Measurements from ENCODE around the gene NR2F1-AS1. TPM values are rescaled to one million over a fixed set of nuclear protein-coding genes. Genes with fewer than 3 reads are reported as not detected.

NR2F1-AS1 gene
- total RNA-seq, 2 experiments from 2014 or later, result not detected

GRCh38 chr5:93603078-93603792 is 22.2 kb upstream of the NR2F1-AS1 start:
- intact Hi-C loops (cut with micrococcal nuclease; ENCODE audit: unreplicated experiment), result no loop called here
- ChIA-PET CTCF (ENCODE audit: unreplicated experiment) (no interaction called here), POLR2A (interaction anchor here (0.7 to 0.8 kb wide), 3 partner anchors 205 to 709 kb away, joined by 4 to 6 read pairs (median 5); no protein-coding TSS in a partner anchor)
- H3K9me2 ChIP-seq (ENCODE audit: insufficient read depth, low read length), result no peaks in the 10 kb centered on the region
- no peaks in the 10 kb centered on the region for H3K36me3 ChIP-seq (ENCODE audit: insufficient read depth, low read length)
- TF ChIP-seq EZH2phosphoT487 (IDR thresholded peaks at IDR 0.05; ENCODE audit: borderline replicate concordance, low read depth, low read length), result no peak
- TF ChIP-seq, protein P1, sequence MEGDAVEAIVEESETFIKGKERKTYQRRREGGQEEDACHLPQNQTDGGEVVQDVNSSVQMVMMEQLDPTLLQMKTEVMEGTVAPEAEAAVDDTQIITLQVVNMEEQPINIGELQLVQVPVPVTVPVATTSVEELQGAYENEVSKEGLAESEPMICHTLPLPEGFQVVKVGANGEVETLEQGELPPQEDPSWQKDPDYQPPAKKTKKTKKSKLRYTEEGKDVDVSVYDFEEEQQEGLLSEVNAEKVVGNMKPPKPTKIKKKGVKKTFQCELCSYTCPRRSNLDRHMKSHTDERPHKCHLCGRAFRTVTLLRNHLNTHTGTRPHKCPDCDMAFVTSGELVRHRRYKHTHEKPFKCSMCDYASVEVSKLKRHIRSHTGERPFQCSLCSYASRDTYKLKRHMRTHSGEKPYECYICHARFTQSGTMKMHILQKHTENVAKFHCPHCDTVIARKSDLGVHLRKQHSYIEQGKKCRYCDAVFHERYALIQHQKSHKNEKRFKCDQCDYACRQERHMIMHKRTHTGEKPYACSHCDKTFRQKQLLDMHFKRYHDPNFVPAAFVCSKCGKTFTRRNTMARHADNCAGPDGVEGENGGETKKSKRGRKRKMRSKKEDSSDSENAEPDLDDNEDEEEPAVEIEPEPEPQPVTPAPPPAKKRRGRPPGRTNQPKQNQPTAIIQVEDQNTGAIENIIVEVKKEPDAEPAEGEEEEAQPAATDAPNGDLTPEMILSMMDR (conservative IDR thresholded peaks at IDR 0.05; ENCODE audit: low read length), result no peak
- H3K79me2 ChIP-seq (ENCODE audit: insufficient read depth, low read depth, low read length), result no peaks in the 10 kb centered on the region
- no peak for DNase-seq (ENCODE audit: low spot score)
- BruUV-seq (replicated peaks), result no TSS peak
- H3K9me3 ChIP-seq (ENCODE audit: low read length), result no peaks in the 10 kb centered on the region
- H3K4me2 ChIP-seq (ENCODE audit: low read length), result no peak overlapping the region
- no peak overlapping the region for H2AFZ ChIP-seq (ENCODE audit: low read length)
- no peak overlapping the region for H3K27ac ChIP-seq (ENCODE audit: low read depth, low read length, poor library complexity, severe bottlenecking)
- no peaks in the 10 kb centered on the region for H3K4me1 ChIP-seq (ENCODE audit: insufficient read depth, low read length, poor library complexity, severe bottlenecking)
- no peak overlapping the region for H3K4me3 ChIP-seq (ENCODE audit: low read depth, low read length, poor library complexity, severe bottlenecking)
- no peaks in the 10 kb centered on the region for H4K20me1 ChIP-seq (ENCODE audit: insufficient read depth, low read length)

- Histone ChIP-seq H3K27ac (ENCODE audit: low read depth, low read length, poor library complexity, severe bottlenecking) (no peak overlapping the region), H4K20me1 (ENCODE audit: insufficient read depth, low read length) (no peaks in the 10 kb centered on the region), H2AFZ (ENCODE audit: low read length) (no peak overlapping the region), H3K4me1 (ENCODE audit: insufficient read depth, low read length, poor library complexity, severe bottlenecking) (no peaks in the 10 kb centered on the region), H3K9me3 (ENCODE audit: low read length) (no peaks in the 10 kb centered on the region), H3K4me3 (ENCODE audit: low read depth, low read length, poor library complexity, severe bottlenecking) (no peak overlapping the region), H3K36me3 (ENCODE audit: insufficient read depth, low read length) (no peaks in the 10 kb centered on the region), H3K9me2 (ENCODE audit: insufficient read depth, low read length) (no peaks in the 10 kb centered on the region), H3K79me2 (ENCODE audit: insufficient read depth, low read depth, low read length) (no peaks in the 10 kb centered on the region), H3K4me2 (ENCODE audit: low read length) (no peak overlapping the region)
- BruUV-seq (replicated peaks), result no TSS peak
- ChIA-PET POLR2A (interaction anchor here (0.7 to 0.8 kb wide), 3 partner anchors 206 to 708 kb away, joined by 4 to 6 read pairs (median 5); no protein-coding TSS in a partner anchor), CTCF (ENCODE audit: unreplicated experiment) (no interaction called here)
- TF ChIP-seq EZH2phosphoT487 (IDR thresholded peaks at IDR 0.05; ENCODE audit: borderline replicate concordance, low read depth, low read length), result no peak
- TF ChIP-seq, protein P1 (conservative IDR thresholded peaks at IDR 0.05; ENCODE audit: low read length), result no peak
- DNase-seq (ENCODE audit: low spot score), result no peak
- intact Hi-C loops (cut with micrococcal nuclease; ENCODE audit: unreplicated experiment), result no loop called here
These were observed 21.4 kb upstream of the NR2F1-AS1 start for GRCh38 chr5:93602241-93603077.

Measured in OCI-LY7 (cell line).